Neural progenitor cell (in vitro differentiated cells): Measurements from ENCODE around the gene CYP3A4.

Experiments used
- EZH2phosphoT487 ChIP-seq: fragments of 200-600 bp; sonication (generic); IDR thresholded peaks from 2 replicates; pipeline ENCODE4 v1.6.1; 2017; ENCODE audit warnings: antibody characterized with exemption
- TF ChIP-seq, protein P1 (sequence below): fragments of 200-600 bp; sonication (generic); IDR thresholded peaks from 2 replicates; pipeline ENCODE4 v1.5.1; 2017; ENCODE audit warnings: antibody characterized with exemption, mild to moderate bottlenecking

GRCh38 chr7:99768471-99768870 lies 15.5 kb downstream of the CYP3A4 start:
- TF ChIP-seq, protein P1, sequence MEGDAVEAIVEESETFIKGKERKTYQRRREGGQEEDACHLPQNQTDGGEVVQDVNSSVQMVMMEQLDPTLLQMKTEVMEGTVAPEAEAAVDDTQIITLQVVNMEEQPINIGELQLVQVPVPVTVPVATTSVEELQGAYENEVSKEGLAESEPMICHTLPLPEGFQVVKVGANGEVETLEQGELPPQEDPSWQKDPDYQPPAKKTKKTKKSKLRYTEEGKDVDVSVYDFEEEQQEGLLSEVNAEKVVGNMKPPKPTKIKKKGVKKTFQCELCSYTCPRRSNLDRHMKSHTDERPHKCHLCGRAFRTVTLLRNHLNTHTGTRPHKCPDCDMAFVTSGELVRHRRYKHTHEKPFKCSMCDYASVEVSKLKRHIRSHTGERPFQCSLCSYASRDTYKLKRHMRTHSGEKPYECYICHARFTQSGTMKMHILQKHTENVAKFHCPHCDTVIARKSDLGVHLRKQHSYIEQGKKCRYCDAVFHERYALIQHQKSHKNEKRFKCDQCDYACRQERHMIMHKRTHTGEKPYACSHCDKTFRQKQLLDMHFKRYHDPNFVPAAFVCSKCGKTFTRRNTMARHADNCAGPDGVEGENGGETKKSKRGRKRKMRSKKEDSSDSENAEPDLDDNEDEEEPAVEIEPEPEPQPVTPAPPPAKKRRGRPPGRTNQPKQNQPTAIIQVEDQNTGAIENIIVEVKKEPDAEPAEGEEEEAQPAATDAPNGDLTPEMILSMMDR: no peak
- TF ChIP-seq EZH2phosphoT487: no peak
